SK-N-SH treated with all-trans-retinoic acid at 6 μM for 48 hours (cell line): ENCODE measurements around the gene DVL3.

ENCODE experiments used
- ATAC-seq: fragments of 200-7000 bp; cut with Tn5 transposase; 3 replicates; pipeline ENCODE4 v1.9.1; 2020; ENCODE audit warnings: mild to moderate bottlenecking, moderate library complexity
- ARNTL ChIP-seq: fragments of 450-650 bp; formaldehyde crosslinking; IDR thresholded peaks from 2 replicates; pipeline ENCODE4 v1.5.0; 2020; ENCODE audit warnings: low read depth, mild to moderate bottlenecking, moderate library complexity, borderline replicate concordance
- BACH2 ChIP-seq: fragments of 250-450 bp; sonication (Bioruptor Pico); IDR thresholded peaks from 2 replicates; pipeline ENCODE4 v1.9.0; 2021; ENCODE audit warnings: mild to moderate bottlenecking, borderline replicate concordance
- CSDC2 ChIP-seq: fragments of 250-450 bp; sonication (Bioruptor Pico); IDR thresholded peaks from 2 replicates; pipeline ENCODE4 v1.5.0; 2020; ENCODE audit warnings: mild to moderate bottlenecking, moderate library complexity
- ESRRG ChIP-seq: fragments of 250-450 bp; sonication (Bioruptor Pico); IDR thresholded peaks from 2 replicates; pipeline ENCODE4 v1.6.1; 2021; ENCODE audit warnings: mild to moderate bottlenecking
- GLIS3 ChIP-seq: fragments of 250-450 bp; sonication (Bioruptor Pico); IDR thresholded peaks from 2 replicates; pipeline ENCODE4 v1.5.0; 2020; ENCODE audit warnings: mild to moderate bottlenecking, moderate library complexity
- ISL1 ChIP-seq: fragments of 250-450 bp; sonication (Bioruptor Pico); IDR thresholded peaks from 2 replicates; pipeline ENCODE4 v2.1.2; 2022; ENCODE audit warnings: mild to moderate bottlenecking, moderate library complexity
- OSR1 ChIP-seq: fragments of 250-450 bp; sonication (Bioruptor Pico); IDR thresholded peaks from 2 replicates; pipeline ENCODE4 v1.8.0; 2022; ENCODE audit warnings: moderate library complexity, mild to moderate bottlenecking, inconsistent platforms
- POU6F1 ChIP-seq: fragments of 250-450 bp; sonication (Bioruptor Pico); IDR thresholded peaks from 2 replicates; pipeline ENCODE4 v1.8.0; 2021; ENCODE audit warnings: low read depth, mild to moderate bottlenecking, moderate library complexity, borderline replicate concordance
- PPARA ChIP-seq: fragments of 250-450 bp; sonication (Bioruptor Pico); IDR thresholded peaks from 2 replicates; pipeline ENCODE4 v1.5.0; 2020; ENCODE audit warnings: mild to moderate bottlenecking, borderline replicate concordance
- RARB ChIP-seq: fragments of 250-450 bp; sonication (Bioruptor Pico); IDR thresholded peaks from 2 replicates; pipeline ENCODE4 v1.8.0; 2021; ENCODE audit warnings: mild to moderate bottlenecking, moderate library complexity
- TOX ChIP-seq: fragments of 250-450 bp; sonication (Bioruptor Pico); IDR thresholded peaks from 2 replicates; pipeline ENCODE4 v1.8.0; 2021; ENCODE audit warnings: mild to moderate bottlenecking, moderate library complexity, borderline replicate concordance
- ZC3H10 ChIP-seq: fragments of 250-450 bp; sonication (Bioruptor Pico); IDR thresholded peaks from 2 replicates; pipeline ENCODE4 v1.5.1; 2021; ENCODE audit warnings: mild to moderate bottlenecking, moderate library complexity
- ZFP3 ChIP-seq: fragments of 250-450 bp; sonication (Bioruptor Pico); IDR thresholded peaks from 2 replicates; pipeline ENCODE4 v1.5.0; 2020; ENCODE audit warnings: mild to moderate bottlenecking, moderate library complexity
- ZFP30 ChIP-seq: fragments of 450-650 bp; formaldehyde crosslinking; IDR thresholded peaks from 2 replicates; pipeline ENCODE4 v1.5.0; 2022; ENCODE audit warnings: mild to moderate bottlenecking, moderate library complexity
- ZNF565 ChIP-seq: fragments of 450-650 bp; formaldehyde crosslinking; conservative IDR thresholded peaks from 2 replicates; pipeline ENCODE4 v1.5.0; 2020; ENCODE audit warnings: low read depth, mild to moderate bottlenecking, moderate library complexity
- ZNF70 ChIP-seq: fragments of 450-650 bp; formaldehyde crosslinking; IDR thresholded peaks from 2 replicates; pipeline ENCODE4 v1.5.0; 2020; ENCODE audit warnings: mild to moderate bottlenecking, moderate library complexity
- ZNF8 ChIP-seq: fragments of 450-650 bp; formaldehyde crosslinking; IDR thresholded peaks from 2 replicates; pipeline ENCODE4 v1.5.0; 2020; ENCODE audit warnings: mild to moderate bottlenecking, moderate library complexity
- TF ChIP-seq, protein P1 (sequence below): fragments of 250-450 bp; sonication (Bioruptor Pico); IDR thresholded peaks from 2 replicates; pipeline ENCODE4 v1.8.0; 2020; ENCODE audit warnings: mild to moderate bottlenecking, moderate library complexity, borderline replicate concordance
- TF ChIP-seq, protein P2 (sequence below): fragments of 250-450 bp; sonication (Bioruptor Pico); IDR thresholded peaks from 2 replicates; pipeline ENCODE4 v1.5.1; 2020; ENCODE audit warnings: low read depth, mild to moderate bottlenecking, moderate library complexity
- TF ChIP-seq, protein P3 (sequence below): fragments of 250-450 bp; sonication (Bioruptor Pico); IDR thresholded peaks from 2 replicates; pipeline ENCODE4 v1.5.1; 2021; ENCODE audit warnings: mild to moderate bottlenecking, moderate library complexity
- TF ChIP-seq, protein P4 (sequence below): fragments of 250-450 bp; sonication (Bioruptor Pico); IDR thresholded peaks from 2 replicates; pipeline ENCODE4 v1.5.0; 2020; ENCODE audit warnings: mild to moderate bottlenecking, moderate library complexity

The DVL3 gene

DNA sequence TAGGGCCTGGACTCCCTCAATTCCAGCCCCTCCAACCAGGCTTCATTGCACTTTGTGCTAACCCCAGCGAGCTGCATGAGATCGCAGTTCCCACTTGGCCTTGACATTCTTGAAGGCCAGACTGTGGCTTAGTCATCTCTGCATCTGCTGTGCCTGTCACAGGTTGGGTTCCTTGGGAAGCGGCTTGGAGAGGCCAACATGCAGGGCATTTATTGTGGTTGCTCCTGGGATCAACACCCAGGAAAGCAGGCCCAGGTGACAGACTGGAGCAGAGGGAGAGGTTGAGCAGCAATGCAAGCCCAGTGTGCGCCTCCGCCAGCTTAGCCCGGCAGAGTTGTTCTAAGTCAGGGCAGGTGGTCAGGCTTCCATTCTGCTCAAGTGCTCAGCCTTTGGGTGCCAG lies 41.4 kb downstream of the DVL3 start:
- TF ChIP-seq ZNF70 (CRISPR knock-in tag) (no peak), ZC3H10 (no peak), CSDC2 (CRISPR knock-in tag) (no peak), ARNTL (no peak), PPARA (CRISPR knock-in tag) (no peak), BACH2 (CRISPR knock-in tag) (no peak), OSR1 (no peak), TOX (no peak), ZNF565 (CRISPR knock-in tag) (no peak)
- peak; percentile 20; the same call in 2 of the 3 replicates for ATAC-seq

DNA sequence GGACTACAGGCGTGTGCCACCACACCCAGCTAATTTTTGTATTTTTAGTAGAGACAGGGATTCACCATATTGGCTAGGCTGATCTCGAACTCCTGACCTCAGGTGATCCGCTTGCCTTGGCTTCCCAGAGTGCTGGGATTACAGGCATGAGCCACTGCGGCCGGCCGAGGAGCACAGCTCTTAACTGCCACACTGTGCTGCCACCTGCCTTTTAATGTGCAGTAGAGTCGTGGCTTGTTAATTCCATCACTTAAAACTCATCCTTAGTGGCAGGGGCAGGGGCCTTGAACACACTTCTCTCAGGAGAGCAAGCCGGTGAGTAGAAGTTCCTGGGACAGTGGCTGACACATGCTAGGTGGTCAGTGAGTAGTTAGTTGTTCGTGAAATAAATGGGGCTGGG lies 43.3 kb downstream of the DVL3 start:
- TF ChIP-seq, protein P1, sequence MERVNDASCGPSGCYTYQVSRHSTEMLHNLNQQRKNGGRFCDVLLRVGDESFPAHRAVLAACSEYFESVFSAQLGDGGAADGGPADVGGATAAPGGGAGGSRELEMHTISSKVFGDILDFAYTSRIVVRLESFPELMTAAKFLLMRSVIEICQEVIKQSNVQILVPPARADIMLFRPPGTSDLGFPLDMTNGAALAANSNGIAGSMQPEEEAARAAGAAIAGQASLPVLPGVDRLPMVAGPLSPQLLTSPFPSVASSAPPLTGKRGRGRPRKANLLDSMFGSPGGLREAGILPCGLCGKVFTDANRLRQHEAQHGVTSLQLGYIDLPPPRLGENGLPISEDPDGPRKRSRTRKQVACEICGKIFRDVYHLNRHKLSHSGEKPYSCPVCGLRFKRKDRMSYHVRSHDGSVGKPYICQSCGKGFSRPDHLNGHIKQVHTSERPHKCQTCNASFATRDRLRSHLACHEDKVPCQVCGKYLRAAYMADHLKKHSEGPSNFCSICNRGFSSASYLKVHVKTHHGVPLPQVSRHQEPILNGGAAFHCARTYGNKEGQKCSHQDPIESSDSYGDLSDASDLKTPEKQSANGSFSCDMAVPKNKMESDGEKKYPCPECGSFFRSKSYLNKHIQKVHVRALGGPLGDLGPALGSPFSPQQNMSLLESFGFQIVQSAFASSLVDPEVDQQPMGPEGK (CRISPR knock-in tag), result no peak
- no peak for TF ChIP-seq BACH2 (CRISPR knock-in tag)
- TF ChIP-seq OSR1, result no peak
- TF ChIP-seq, protein P2, sequence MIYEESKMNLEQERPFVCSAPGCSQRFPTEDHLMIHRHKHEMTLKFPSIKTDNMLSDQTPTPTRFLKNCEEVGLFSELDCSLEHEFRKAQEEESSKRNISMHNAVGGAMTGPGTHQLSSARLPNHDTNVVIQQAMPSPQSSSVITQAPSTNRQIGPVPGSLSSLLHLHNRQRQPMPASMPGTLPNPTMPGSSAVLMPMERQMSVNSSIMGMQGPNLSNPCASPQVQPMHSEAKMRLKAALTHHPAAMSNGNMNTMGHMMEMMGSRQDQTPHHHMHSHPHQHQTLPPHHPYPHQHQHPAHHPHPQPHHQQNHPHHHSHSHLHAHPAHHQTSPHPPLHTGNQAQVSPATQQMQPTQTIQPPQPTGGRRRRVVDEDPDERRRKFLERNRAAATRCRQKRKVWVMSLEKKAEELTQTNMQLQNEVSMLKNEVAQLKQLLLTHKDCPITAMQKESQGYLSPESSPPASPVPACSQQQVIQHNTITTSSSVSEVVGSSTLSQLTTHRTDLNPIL (CRISPR knock-in tag), result no peak
- TF ChIP-seq ZC3H10, result no peak
- no peak for TF ChIP-seq ZNF8 (CRISPR knock-in tag)
- TF ChIP-seq PPARA (CRISPR knock-in tag), result no peak
- TF ChIP-seq, protein P3, sequence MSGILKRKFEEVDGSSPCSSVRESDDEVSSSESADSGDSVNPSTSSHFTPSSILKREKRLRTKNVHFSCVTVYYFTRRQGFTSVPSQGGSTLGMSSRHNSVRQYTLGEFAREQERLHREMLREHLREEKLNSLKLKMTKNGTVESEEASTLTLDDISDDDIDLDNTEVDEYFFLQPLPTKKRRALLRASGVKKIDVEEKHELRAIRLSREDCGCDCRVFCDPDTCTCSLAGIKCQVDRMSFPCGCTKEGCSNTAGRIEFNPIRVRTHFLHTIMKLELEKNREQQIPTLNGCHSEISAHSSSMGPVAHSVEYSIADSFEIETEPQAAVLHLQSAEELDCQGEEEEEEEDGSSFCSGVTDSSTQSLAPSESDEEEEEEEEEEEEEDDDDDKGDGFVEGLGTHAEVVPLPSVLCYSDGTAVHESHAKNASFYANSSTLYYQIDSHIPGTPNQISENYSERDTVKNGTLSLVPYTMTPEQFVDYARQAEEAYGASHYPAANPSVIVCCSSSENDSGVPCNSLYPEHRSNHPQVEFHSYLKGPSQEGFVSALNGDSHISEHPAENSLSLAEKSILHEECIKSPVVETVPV (CRISPR knock-in tag), result no peak
- no peak for TF ChIP-seq ZFP30 (CRISPR knock-in tag)
- no peak for TF ChIP-seq ZNF565 (CRISPR knock-in tag)
- TF ChIP-seq CSDC2 (CRISPR knock-in tag), result no peak
- TF ChIP-seq, protein P4, sequence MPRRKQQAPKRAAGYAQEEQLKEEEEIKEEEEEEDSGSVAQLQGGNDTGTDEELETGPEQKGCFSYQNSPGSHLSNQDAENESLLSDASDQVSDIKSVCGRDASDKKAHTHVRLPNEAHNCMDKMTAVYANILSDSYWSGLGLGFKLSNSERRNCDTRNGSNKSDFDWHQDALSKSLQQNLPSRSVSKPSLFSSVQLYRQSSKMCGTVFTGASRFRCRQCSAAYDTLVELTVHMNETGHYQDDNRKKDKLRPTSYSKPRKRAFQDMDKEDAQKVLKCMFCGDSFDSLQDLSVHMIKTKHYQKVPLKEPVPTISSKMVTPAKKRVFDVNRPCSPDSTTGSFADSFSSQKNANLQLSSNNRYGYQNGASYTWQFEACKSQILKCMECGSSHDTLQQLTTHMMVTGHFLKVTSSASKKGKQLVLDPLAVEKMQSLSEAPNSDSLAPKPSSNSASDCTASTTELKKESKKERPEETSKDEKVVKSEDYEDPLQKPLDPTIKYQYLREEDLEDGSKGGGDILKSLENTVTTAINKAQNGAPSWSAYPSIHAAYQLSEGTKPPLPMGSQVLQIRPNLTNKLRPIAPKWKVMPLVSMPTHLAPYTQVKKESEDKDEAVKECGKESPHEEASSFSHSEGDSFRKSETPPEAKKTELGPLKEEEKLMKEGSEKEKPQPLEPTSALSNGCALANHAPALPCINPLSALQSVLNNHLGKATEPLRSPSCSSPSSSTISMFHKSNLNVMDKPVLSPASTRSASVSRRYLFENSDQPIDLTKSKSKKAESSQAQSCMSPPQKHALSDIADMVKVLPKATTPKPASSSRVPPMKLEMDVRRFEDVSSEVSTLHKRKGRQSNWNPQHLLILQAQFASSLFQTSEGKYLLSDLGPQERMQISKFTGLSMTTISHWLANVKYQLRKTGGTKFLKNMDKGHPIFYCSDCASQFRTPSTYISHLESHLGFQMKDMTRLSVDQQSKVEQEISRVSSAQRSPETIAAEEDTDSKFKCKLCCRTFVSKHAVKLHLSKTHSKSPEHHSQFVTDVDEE (CRISPR knock-in tag), result no peak
- TF ChIP-seq GLIS3, result no peak
- TF ChIP-seq POU6F1 (CRISPR knock-in tag), result no peak
- no peak for TF ChIP-seq ISL1 (CRISPR knock-in tag)
- no peak for TF ChIP-seq ESRRG (CRISPR knock-in tag)
- no peak for TF ChIP-seq RARB
- TF ChIP-seq ARNTL, result no peak
- TF ChIP-seq ZFP3 (CRISPR knock-in tag), result no peak
- TF ChIP-seq ZNF70 (CRISPR knock-in tag), result no peak
- ATAC-seq, result no peak

- no peak for TF ChIP-seq OSR1
- no peak for TF ChIP-seq POU6F1 (CRISPR knock-in tag)
- ATAC-seq, result no peak
Measured at GRCh38 chr3:184200825-184201224, 45.6 kb downstream of the DVL3 start.
